ENCODE measurements around the gene TCN1.

GRCh38 chr11:59857439-59858434 is 8.6 kb downstream of the TCN1 start:
- TF ChIP-seq EZH2 (IDR thresholded peaks at IDR 0.05; ENCODE audit: borderline replicate concordance, low read depth, low read length, severe bottlenecking) (no peak), CTCF (IDR thresholded peaks at IDR 0.05; ENCODE audit: borderline replicate concordance, extremely low read depth, low read length, poor library complexity, severe bottlenecking) (no peak)

Measured in DND-41 (cell line).